ENCODE data around the gene ITPRIP. TPM values are rescaled to one million over a fixed set of nuclear protein-coding genes. Genes with fewer than 3 reads are reported as not detected.

Gene ITPRIP
- total and polyA plus RNA-seq, 9 donors, result 10.1 to 38.1 (median 24.7) TPM

GRCh38 chr10:104359811-104360210 lies 21.5 kb upstream of the ITPRIP start:
- 73 to 78% (median 75%) methylated on average over 2 of the region's 2 CpGs for WGBS, 3 donors
- intact Hi-C loops (cut with DNase I), result no loop called here
- no peak overlapping the region for H3K27ac ChIP-seq
- no peaks in the 10 kb centered on the region for H3K36me3 ChIP-seq
- H3K4me1 ChIP-seq (ENCODE audit: insufficient read depth), result no peaks in the 10 kb centered on the region
- no peak for TF ChIP-seq EP300 (IDR thresholded peaks at IDR 0.05)
- no peak for TF ChIP-seq CTCF (IDR thresholded peaks at IDR 0.05)
- TF ChIP-seq POLR2A (IDR thresholded peaks at IDR 0.05), result no peak
- no peaks in the 10 kb centered on the region for H3K9me3 ChIP-seq
- H3K4me3 ChIP-seq, result no peak overlapping the region
- DNase-seq, result no peak
- no peaks in the 10 kb centered on the region for H3K27me3 ChIP-seq

- 2 to 3% (median 3%) methylated on average over 43 of the region's 43 CpGs for WGBS, 3 donors
- intact Hi-C loops (cut with DNase I), result loop anchor here in 1 of 4 donors (5.0 kb wide), 1 partner anchor 46 kb away; no protein-coding TSS in a partner anchor
- peak within 1 kb of the TSS in 1 of 2 donors; percentile 4 for H3K27ac ChIP-seq
- H3K4me1 ChIP-seq (ENCODE audit: insufficient read depth), result no peaks in the 10 kb centered on the region
- peak; percentile 95 to 98 (median 97) for DNase-seq
- TF ChIP-seq EP300 (IDR thresholded peaks at IDR 0.05) (no peak), POLR2A (IDR thresholded peaks at IDR 0.05) (peak; percentile 6), CTCF (IDR thresholded peaks at IDR 0.05) (peak; percentile 49 to 93 (median 82))
- no peaks in the 10 kb centered on the region for H3K9me3 ChIP-seq
- H3K27me3 ChIP-seq, result no peaks in the 10 kb centered on the region
- H3K4me3 ChIP-seq, result peak within 1 kb of the TSS; percentile 28
- no peaks in the 10 kb centered on the region for H3K36me3 ChIP-seq
Measured at GRCh38 chr10:104353325-104354048, 15.2 kb upstream of the ITPRIP start, which contains the start of gene CFAP58. CFAP58 (plus strand) TSS chr10:104353833; CDS start chr10:104353898, 65 bp downstream.

GRCh38 chr10:104351919-104352318 lies 13.7 kb upstream of the ITPRIP start:
- Histone ChIP-seq H3K27me3 (no peaks in the 10 kb centered on the region), H3K36me3 (no peaks in the 10 kb centered on the region), H3K9me3 (no peaks in the 10 kb centered on the region), H3K4me3 (no peak overlapping the region), H3K4me1 (ENCODE audit: insufficient read depth) (no peaks in the 10 kb centered on the region), H3K27ac (no peak overlapping the region)
- intact Hi-C loops (cut with DNase I), result loop anchor here in 2 of 4 donors (2.0 to 5.0 kb wide), 2 partner anchors 45 to 61 kb away; no protein-coding TSS in a partner anchor
- 89 to 95% (median 91%) methylated on average over 1 of the region's 1 CpG for WGBS, 3 donors
- TF ChIP-seq EP300 (IDR thresholded peaks at IDR 0.05) (no peak), CTCF (IDR thresholded peaks at IDR 0.05) (no peak), POLR2A (IDR thresholded peaks at IDR 0.05) (no peak)
- no peak for DNase-seq

- Histone ChIP-seq H3K27me3 (no peaks in the 10 kb centered on the region), H3K27ac (no peak overlapping the region), H3K9me3 (no peaks in the 10 kb centered on the region), H3K4me3 (no peak overlapping the region), H3K4me1 (ENCODE audit: insufficient read depth) (no peaks in the 10 kb centered on the region), H3K36me3 (no peaks in the 10 kb centered on the region)
- WGBS, 3 donors, result 55 to 68% (median 60%) methylated on average over 2 of the region's 2 CpGs
- no peak for TF ChIP-seq EP300 (IDR thresholded peaks at IDR 0.05)
- TF ChIP-seq CTCF (IDR thresholded peaks at IDR 0.05), result no peak
- TF ChIP-seq POLR2A (IDR thresholded peaks at IDR 0.05), result no peak
- no peak for DNase-seq
- intact Hi-C loops (cut with DNase I), result loop anchor here in 2 of 4 donors (2.0 to 5.0 kb wide), 2 partner anchors 44 to 60 kb away; no protein-coding TSS in a partner anchor
Measured at GRCh38 chr10:104351061-104351702, 12.9 kb upstream of the ITPRIP start.
